Stimulated activated naive CD4-positive, alpha-beta T cell (primary cell): ENCODE results near the gene WDR33.

Experiments
- DNase-seq, 6 experiments: peaks; one replicate each; lab custom pipeline; 2025; lab: John Stamatoyannopoulos, UW

WDR33 gene

GRCh38 chr2:127695491-127696472 lies 115.2 kb downstream of the WDR33 start:
- DNase-seq = peak; percentile 9 to 58 (median 31)

GRCh38 chr2:127694986-127695385 lies 116.0 kb downstream of the WDR33 start:
- no peak for DNase-seq

- no peak for DNase-seq
These were observed 120.3 kb downstream of the WDR33 start for GRCh38 chr2:127690696-127691095.

- DNase-seq = no peak
These were observed 122.6 kb downstream of the WDR33 start for GRCh38 chr2:127688405-127688804.

GRCh38 chr2:127685410-127686080 lies 125.4 kb downstream of the WDR33 start:
- DNase-seq = no peak

GRCh38 chr2:127683757-127684156 lies 127.2 kb downstream of the WDR33 start:
- DNase-seq = no peak

GRCh38 chr2:127683056-127683455 lies 127.9 kb downstream of the WDR33 start:
- DNase-seq = no peak

GRCh38 chr2:127681976-127682857 lies 128.8 kb downstream of the WDR33 start:
- DNase-seq = no peak

GRCh38 chr2:127681288-127681804 lies 129.6 kb downstream of the WDR33 start:
- DNase-seq = no peak

- no peak for DNase-seq
These were observed 130.2 kb downstream of the WDR33 start for GRCh38 chr2:127680706-127681287.

GRCh38 chr2:127679680-127680361 lies 131.2 kb downstream of the WDR33 start:
- no peak for DNase-seq

- DNase-seq = no peak
These were observed 132.0 kb downstream of the WDR33 start for GRCh38 chr2:127678991-127679390.

- no peak for DNase-seq
These were observed 132.4 kb downstream of the WDR33 start for GRCh38 chr2:127678531-127678930.

- no peak for DNase-seq
These were observed 134.1 kb downstream of the WDR33 start for GRCh38 chr2:127676906-127677305.

GRCh38 chr2:127675331-127676261 lies 135.4 kb downstream of the WDR33 start, which contains the start of gene LIMS2:
LIMS2 (minus strand) TSS chr2:127675530; CDS start chr2:127675024, 506 bp downstream.
- DNase-seq = no peak

- peak in 2 of 6 experiments; percentile 16 to 28 for DNase-seq
These were observed 136.4 kb downstream of the WDR33 start for GRCh38 chr2:127674241-127675209.

GRCh38 chr2:127673291-127674069 lies 137.5 kb downstream of the WDR33 start:
- DNase-seq = no peak
